Gastrocnemius medialis (tissue), 4 donors: Measurements from ENCODE around the gene TGFBRAP1. TPM values are rescaled to one million over a fixed set of nuclear protein-coding genes. Genes with fewer than 3 reads are reported as not detected.

Experiments
- ATAC-seq, 2 donors: fragments of 150-250 bp; one replicate each; pipeline ENCODE4 v1.9.1; 2016
- DNase-seq, 2 donors: peaks; one replicate each; pipeline ENCODE4 v3.0.0-alpha.2; 2019
- H3K27ac ChIP-seq, 4 donors: fragments of 200-600 bp; sonication (generic); 1 replicate in 1 of 4; 2 replicates in 3 of 4; pipeline ENCODE4 v1.5.1; 2016 to 2018; ENCODE audit warnings: mild to moderate bottlenecking in 2 of 4, moderate library complexity in 1 of 4
- H3K27me3 ChIP-seq, 3 donors: fragments of 200-600 bp; sonication (generic) in 2 of 3; 1 replicate in 1 of 3; 2 replicates in 2 of 3; pipeline versions ENCODE4 v1.5.1 to v1.6.0; 2016 to 2019; ENCODE audit warnings: mild to moderate bottlenecking in 1 of 3, moderate library complexity in 1 of 3
- H3K36me3 ChIP-seq, 2 donors: fragments of 200-600 bp; sonication (generic) in 1 of 2; one replicate each; pipeline ENCODE4 v1.5.1; 2017 to 2018
- H3K4me1 ChIP-seq, 2 donors: fragments of 200-600 bp; sonication (generic) in 1 of 2; one replicate each; pipeline ENCODE4 v1.5.1; 2016 to 2017; ENCODE audit warnings: mild to moderate bottlenecking in 2 of 2
- H3K4me3 ChIP-seq, 4 donors: fragments of 200-600 bp; sonication (generic) in 3 of 4; 1 replicate in 1 of 4; 2 replicates in 3 of 4; pipeline ENCODE4 v1.5.1; 2016 to 2019; ENCODE audit warnings: mild to moderate bottlenecking in 2 of 4
- H3K9me3 ChIP-seq, 3 donors: fragments of 200-600 bp; sonication (generic) in 2 of 3; 1 replicate in 1 of 3; 2 replicates in 2 of 3; pipeline ENCODE4 v1.5.1; 2016 to 2019
- POLR2A ChIP-seq, 2 donors: fragments of 450-650 bp; IDR thresholded peaks; one replicate each; pipeline ENCODE4 v1.6.1; 2017; ENCODE audit warnings: antibody characterized with exemption in 2 of 2, mild to moderate bottlenecking in 2 of 2, moderate library complexity in 2 of 2
- in situ Hi-C, 4 donors: fragments of 200-750 bp; cut with MboI; loops; one replicate each; pipeline versions ENCODE4 v1.15.0 to v1.8.0; 2017; ENCODE audit warnings: low sequenced_read_pairs in 4 of 4
- intact Hi-C: fragments of 100-400 bp; cut with DNase I; formaldehyde crosslinking; loops from one replicate; pipeline ENCODE4 v1.15.1; 2023; ENCODE audit warnings: low total_unique reads
- total RNA-seq, 4 donors: library from RNA; depleted of rRNA; stranded (reverse); fragments of >200 nt; gene quantifications; one replicate each; pipeline versions ENCODE4 v1.1.0 to v1.2.3, GENCODE V29; 2016
- TF ChIP-seq, protein P1 (sequence below), 5 experiments: fragments of 450-650 bp in 3 of 5; fragments of 200-600 bp in 2 of 5; sonication (generic) in 2 of 5; IDR thresholded peaks in 4 of 5; conservative IDR thresholded peaks in 1 of 5; 1 replicate in 4 of 5; 2 replicates in 1 of 5; pipeline ENCODE4 v1.5.1; 2016 to 2019; ENCODE audit warnings: antibody characterized with exemption in 5 of 5, mild to moderate bottlenecking in 3 of 5, moderate library complexity in 3 of 5

Gene TGFBRAP1
- total RNA-seq, 4 donors from 2014 or later, result 19.7 to 28.9 (median 20.3) TPM

DNA sequence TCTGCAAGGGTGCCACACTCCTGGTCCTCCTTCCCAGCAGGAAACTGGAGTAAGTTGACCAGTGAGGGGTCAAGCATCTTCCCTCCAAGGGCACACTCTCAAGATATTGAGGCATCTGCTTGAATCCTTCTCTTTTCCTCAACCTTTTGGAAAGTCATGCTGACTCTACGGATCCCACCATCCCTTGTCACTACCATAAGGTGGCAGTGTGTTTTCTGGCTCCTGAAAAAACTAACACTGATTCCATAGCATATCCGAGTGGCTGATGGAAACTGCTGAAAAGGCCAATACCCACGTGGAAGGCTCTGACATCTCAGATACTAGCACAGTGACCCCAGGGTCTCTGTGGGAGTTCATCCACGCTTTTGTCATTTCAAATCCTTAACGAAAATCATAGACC is 50.9 kb downstream of the TGFBRAP1 start:
- Histone ChIP-seq H3K4me3 (no peak overlapping the region), H3K36me3 (peaks cover 0 to 70% of the 10 kb centered on the region in 2 donors), H3K27me3 (no peaks in the 10 kb centered on the region), H3K27ac (no peak overlapping the region), H3K4me1 (no peaks in the 10 kb centered on the region), H3K9me3 (no peaks in the 10 kb centered on the region)
- DNase-seq (no peak), ATAC-seq (no peak)
- in situ Hi-C loops, result no loop called here
- no peak for TF ChIP-seq POLR2A (IDR thresholded peaks at IDR 0.05)
- TF ChIP-seq, protein P1, sequence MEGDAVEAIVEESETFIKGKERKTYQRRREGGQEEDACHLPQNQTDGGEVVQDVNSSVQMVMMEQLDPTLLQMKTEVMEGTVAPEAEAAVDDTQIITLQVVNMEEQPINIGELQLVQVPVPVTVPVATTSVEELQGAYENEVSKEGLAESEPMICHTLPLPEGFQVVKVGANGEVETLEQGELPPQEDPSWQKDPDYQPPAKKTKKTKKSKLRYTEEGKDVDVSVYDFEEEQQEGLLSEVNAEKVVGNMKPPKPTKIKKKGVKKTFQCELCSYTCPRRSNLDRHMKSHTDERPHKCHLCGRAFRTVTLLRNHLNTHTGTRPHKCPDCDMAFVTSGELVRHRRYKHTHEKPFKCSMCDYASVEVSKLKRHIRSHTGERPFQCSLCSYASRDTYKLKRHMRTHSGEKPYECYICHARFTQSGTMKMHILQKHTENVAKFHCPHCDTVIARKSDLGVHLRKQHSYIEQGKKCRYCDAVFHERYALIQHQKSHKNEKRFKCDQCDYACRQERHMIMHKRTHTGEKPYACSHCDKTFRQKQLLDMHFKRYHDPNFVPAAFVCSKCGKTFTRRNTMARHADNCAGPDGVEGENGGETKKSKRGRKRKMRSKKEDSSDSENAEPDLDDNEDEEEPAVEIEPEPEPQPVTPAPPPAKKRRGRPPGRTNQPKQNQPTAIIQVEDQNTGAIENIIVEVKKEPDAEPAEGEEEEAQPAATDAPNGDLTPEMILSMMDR (IDR thresholded peaks at IDR 0.05 in 4 of 5, conservative IDR thresholded peaks at IDR 0.05 in 1 of 5), result no peak
- intact Hi-C loops, result no loop called here

DNA sequence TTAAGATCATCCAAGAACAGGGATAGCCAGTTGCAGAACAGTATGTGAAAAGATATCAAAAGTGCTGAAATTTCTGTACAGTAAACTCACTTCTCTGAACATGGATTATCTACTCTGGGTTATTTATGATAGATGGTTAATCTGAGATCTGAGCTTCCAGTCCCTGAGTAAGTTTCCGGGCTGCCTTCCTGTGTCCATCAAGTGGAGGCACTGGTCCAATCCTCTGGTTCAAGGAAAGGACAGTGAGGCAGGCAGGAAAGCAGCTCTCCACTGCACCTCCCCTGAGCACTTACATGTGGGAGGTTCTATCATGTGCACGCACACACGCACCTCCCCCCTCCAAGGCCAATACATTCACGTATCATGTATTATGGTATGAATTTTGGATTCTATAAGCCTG is 55.5 kb downstream of the TGFBRAP1 start:
- intact Hi-C loops (no loop called here), in situ Hi-C loops (no loop called here)
- no peaks in the 10 kb centered on the region for H3K4me1 ChIP-seq
- DNase-seq, result no peak
- H3K27me3 ChIP-seq, result no peaks in the 10 kb centered on the region
- H3K4me3 ChIP-seq, result no peak overlapping the region
- H3K36me3 ChIP-seq, result peaks cover 0 to 93% of the 10 kb centered on the region in 2 donors
- no peak overlapping the region for H3K27ac ChIP-seq
- no peak for TF ChIP-seq POLR2A (IDR thresholded peaks at IDR 0.05)
- TF ChIP-seq, protein P1 (IDR thresholded peaks at IDR 0.05 in 4 of 5, conservative IDR thresholded peaks at IDR 0.05 in 1 of 5), result no peak
- no peaks in the 10 kb centered on the region for H3K9me3 ChIP-seq
- ATAC-seq, result no peak

GRCh38 chr2:105272176-105272575 is 57.4 kb downstream of the TGFBRAP1 start:
- DNase-seq (no peak), ATAC-seq (no peak)
- Histone ChIP-seq H3K4me1 (no peaks in the 10 kb centered on the region), H3K4me3 (no peak overlapping the region), H3K27ac (no peak overlapping the region), H3K27me3 (no peaks in the 10 kb centered on the region), H3K36me3 (peaks cover 0 to 98% of the 10 kb centered on the region in 2 donors), H3K9me3 (no peaks in the 10 kb centered on the region)
- in situ Hi-C loops, result no loop called here
- TF ChIP-seq, protein P1 (IDR thresholded peaks at IDR 0.05 in 4 of 5, conservative IDR thresholded peaks at IDR 0.05 in 1 of 5), result no peak
- TF ChIP-seq POLR2A (IDR thresholded peaks at IDR 0.05), result no peak
- intact Hi-C loops, result no loop called here

GRCh38 chr2:105271393-105272045 is 58.0 kb downstream of the TGFBRAP1 start:
- no peaks in the 10 kb centered on the region for H3K4me1 ChIP-seq
- H3K27me3 ChIP-seq, result no peaks in the 10 kb centered on the region
- H3K36me3 ChIP-seq, result peaks cover 0 to 98% of the 10 kb centered on the region in 2 donors
- no peak overlapping the region for H3K4me3 ChIP-seq
- H3K27ac ChIP-seq, result no peak overlapping the region
- no peaks in the 10 kb centered on the region for H3K9me3 ChIP-seq
- TF ChIP-seq, protein P1 (IDR thresholded peaks at IDR 0.05 in 4 of 5, conservative IDR thresholded peaks at IDR 0.05 in 1 of 5), result no peak
- TF ChIP-seq POLR2A (IDR thresholded peaks at IDR 0.05), result no peak
- DNase-seq (no peak), ATAC-seq (no peak)
- intact Hi-C loops (no loop called here), in situ Hi-C loops (no loop called here)

GRCh38 chr2:105269426-105269825 is 60.1 kb downstream of the TGFBRAP1 start:
- Histone ChIP-seq H3K4me1 (no peaks in the 10 kb centered on the region), H3K27ac (no peak overlapping the region), H3K4me3 (no peak overlapping the region), H3K27me3 (no peaks in the 10 kb centered on the region), H3K36me3 (peaks cover 0 to 88% of the 10 kb centered on the region in 2 donors), H3K9me3 (no peaks in the 10 kb centered on the region)
- in situ Hi-C loops, result no loop called here
- DNase-seq (no peak), ATAC-seq (no peak)
- intact Hi-C loops, result no loop called here
- TF ChIP-seq, protein P1 (IDR thresholded peaks at IDR 0.05 in 4 of 5, conservative IDR thresholded peaks at IDR 0.05 in 1 of 5), result no peak
- TF ChIP-seq POLR2A (IDR thresholded peaks at IDR 0.05), result no peak
